GM12865 (cell line): Measurements from ENCODE around the gene MORN3.
"Not testable (repeated sequence)": the region's sequence is repeated elsewhere in the genome, so short reads cannot be mapped to it uniquely, and the experiment has no call there.

Experiments
- DNase-seq: peaks from one replicate; pipeline ENCODE4 v3.0.0; 2010; ENCODE audit warnings: low read depth
- H3K4me3 ChIP-seq: 2 replicates; pipeline ENCODE4 v1.5.1; 2011; ENCODE audit warnings: mild to moderate bottlenecking, low read depth, low read length, control low read depth
- CTCF ChIP-seq: IDR thresholded peaks from 2 replicates; pipeline ENCODE4 v1.5.1; 2011; ENCODE audit warnings: low read length, control low read depth, low read depth, inconsistent platforms; ENCODE audit not compliant: insufficient read depth; ENCODE audit errors: missing control alignments

Gene MORN3

GRCh38 chr12:121702944-121703343, 33.5 kb upstream of the MORN3 start:
- DNase-seq, result no peak
- TF ChIP-seq CTCF, result no peak
- H3K4me3 ChIP-seq, result no peak overlapping the region

DNA sequence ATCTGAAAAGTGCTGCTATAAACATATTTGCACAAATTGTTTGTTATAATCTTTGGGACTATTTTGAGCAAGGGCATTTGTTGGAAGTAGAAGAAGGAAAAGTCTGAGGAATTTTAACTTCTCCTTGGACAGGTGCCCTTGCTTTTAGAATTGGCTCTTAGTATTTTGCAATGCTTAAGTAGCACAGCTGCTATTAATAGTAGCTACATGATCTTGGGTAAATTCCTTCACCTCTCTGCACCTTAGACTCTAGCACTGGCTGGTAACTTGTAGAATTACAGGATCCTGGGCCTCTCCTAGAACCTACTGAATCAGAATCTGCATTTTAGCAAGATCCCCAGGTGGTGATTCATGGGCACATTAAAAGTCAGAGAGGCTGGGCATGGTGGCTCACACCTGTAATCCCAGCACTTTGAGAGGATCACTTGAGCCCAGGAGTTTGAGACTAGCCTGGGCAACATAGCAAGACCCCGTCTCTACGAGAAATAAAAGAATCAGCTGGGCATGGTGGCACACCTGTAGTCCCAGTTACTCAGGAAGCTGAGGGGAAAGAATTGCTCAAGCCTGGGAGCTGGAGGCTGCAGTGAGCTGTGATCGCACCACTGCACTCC, 32.3 kb upstream of the MORN3 start:
- no peak overlapping the region for H3K4me3 ChIP-seq
- DNase-seq, result no peak
- TF ChIP-seq CTCF, result no peak

DNA sequence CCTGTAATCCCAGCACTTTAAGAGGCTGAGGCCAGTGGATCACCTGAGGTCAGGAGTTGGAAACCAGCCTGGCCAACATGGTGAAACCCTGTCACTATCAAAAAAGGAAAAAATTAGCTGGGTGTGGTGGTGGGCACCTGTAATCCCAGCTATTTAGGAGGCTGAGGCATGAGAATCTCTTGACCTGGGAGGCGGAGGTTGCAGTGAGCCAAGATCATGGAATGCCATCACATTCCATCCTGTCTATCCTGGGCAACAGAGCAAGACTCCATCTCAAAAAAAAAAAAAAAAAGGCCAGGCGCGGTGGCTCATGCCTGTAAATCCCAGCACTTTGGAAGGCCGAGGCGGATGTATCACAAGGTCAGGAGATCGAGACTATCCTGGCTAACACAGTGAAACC, 28.4 kb upstream of the MORN3 start:
- H3K4me3 ChIP-seq, DNase-seq: not testable (repeated sequence)

DNA sequence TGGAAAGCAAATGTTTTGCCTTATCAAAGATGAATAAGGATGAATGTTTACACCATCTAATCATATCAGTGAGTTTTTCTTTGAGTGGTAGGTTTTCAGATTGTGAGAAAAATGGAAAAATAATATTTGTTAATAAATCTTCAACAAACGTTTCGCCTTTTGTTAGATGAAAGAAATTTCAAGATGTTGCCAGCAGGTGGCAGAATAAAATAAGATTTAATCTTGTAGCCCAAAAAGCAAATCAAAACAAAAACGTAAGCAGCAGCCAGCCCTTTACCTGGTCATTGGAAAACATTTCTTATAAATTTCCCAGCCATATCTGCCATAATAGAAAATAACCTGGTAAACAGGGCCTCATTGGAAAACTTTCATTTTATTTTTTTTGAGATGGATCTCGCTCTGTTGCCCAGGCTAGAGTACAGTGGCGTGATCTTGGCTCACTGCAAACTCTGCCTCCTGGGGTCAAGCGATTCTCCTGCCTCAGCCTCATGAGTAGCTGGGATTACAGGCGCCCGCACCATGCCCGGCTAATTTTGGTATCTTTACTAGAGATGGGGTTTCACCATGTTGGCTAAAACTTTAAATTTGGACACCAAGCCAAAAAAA, 27.7 kb upstream of the MORN3 start:
- no peak overlapping the region for H3K4me3 ChIP-seq
- peak; percentile 69 for DNase-seq
- TF ChIP-seq CTCF, result peak; percentile 13

DNA sequence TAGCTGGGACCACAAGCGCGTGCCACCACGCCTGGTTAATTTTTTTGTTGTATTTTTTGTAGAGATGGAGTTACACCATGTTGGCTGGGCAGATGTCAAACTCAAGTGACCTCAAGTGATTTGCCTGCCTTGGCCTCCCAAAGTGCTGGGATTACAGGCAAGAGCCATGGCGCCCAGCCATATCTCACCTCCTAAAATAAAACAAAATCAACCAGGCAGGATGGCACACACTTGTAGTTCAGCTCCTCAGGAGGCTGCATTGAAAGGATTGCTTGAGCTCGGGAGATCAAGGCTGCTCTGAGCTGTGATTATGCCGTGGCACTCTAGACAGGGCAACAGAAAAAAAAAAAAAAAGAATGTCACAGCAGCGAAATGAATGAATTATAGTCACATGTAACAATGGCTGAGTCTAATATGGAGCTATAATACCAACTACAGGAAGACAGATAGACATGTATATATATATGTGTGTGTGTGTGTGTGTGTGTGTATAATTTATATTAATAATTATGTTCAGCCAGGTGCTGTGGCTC, 23.8 kb upstream of the MORN3 start:
- H3K4me3 ChIP-seq, result no peak overlapping the region
- no peak for TF ChIP-seq CTCF
- DNase-seq, result no peak

DNA sequence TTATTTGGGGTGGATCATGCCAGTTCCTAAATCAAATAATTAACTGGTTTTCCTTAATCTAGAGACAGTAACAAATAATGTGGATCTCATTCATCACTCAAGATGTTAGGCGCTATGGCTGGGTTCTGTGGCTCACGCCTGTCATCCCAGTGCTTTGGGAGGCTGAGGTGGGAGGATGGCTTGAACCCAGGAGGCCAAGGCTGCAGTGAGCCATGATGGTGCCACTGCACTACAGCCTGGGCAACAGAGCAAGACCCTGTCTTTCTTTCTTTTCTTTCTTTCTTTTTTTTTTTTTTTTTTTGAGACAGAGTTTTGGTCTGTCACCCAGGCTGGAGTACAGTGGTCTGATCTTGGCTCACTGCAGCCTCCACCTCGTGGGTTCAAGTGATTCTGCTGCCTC, 23.3 kb upstream of the MORN3 start:
- not testable (repeated sequence) for H3K4me3 ChIP-seq, DNase-seq

DNA sequence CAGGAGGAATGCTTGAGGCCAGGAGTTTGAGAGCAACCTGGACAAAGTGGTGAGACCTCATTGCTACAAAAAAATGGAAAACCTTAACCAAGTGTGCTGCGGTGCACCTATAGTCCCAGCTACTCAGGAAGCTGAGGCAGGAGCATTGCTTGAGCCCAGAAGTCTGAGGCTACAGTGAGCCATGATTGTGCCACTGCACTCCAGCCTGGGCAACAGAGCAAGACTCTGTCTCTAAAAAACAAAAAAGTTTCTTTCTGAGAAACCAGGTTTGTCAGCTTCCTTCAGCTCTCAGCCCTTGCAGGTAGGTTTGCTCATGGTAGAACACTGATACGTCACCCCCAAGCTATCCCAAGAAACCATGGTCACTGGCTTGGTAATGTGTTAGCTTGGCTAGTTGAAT, 20.0 kb upstream of the MORN3 start:
- no peak for TF ChIP-seq CTCF
- no peak for DNase-seq
- no peak overlapping the region for H3K4me3 ChIP-seq

DNA sequence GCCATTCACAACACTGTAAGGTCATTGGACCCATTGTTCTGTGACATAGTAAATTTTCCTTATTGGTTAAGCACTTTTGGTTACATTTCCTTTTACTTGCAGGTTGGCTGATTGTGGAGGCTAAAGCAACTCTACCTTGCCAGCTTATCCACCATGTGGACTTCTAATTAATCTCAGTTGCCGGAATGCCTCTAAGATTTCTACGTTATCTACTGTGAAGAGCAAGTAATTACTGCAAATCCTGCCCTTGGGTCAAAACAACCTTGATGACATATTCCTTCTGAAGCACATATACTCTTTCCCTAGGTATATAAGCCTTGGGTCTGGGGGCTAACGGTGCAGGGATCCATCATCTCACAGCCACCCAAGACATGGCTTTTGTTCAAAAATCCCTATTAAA, 19.5 kb upstream of the MORN3 start:
- no peak for TF ChIP-seq CTCF
- DNase-seq, result no peak

GRCh38 chr12:121679661-121680197, 10.3 kb upstream of the MORN3 start:
- DNase-seq, H3K4me3 ChIP-seq: not testable (repeated sequence)

More for the DNA sequence above, 19.5 kb upstream of the MORN3 start:
- H3K4me3 ChIP-seq, result no peak overlapping the region
